Measurements from ENCODE around the gene NMU.
"Not testable (repeated sequence)": the region's sequence is repeated elsewhere in the genome, so short reads cannot be mapped to it uniquely, and the experiment has no call there.

The NMU gene

DNA sequence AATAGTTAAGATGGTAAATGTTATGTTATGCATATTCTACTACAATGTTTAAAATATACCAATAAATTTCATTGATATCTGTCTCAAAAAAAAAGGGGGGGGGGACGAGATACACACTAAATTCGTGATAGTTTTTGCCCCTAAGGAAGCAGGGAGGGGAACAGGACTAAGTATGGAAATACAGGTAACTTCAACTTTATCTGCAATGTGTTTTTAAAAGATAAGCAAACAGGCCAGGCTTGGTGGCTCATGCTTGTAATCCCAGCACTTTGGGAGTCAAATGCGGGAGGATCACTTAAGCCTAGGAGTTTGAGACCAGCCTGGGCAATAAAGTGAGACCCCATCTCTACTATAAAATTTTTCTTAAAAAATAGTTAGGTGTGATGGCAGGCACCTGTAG is 76.0 kb downstream of the NMU start:
- Histone ChIP-seq H3K4me3 (ENCODE audit: low read depth, low read length) (no peak overlapping the region), H3K27ac (ENCODE audit: extremely low read depth, low read depth, low read length) (no peak overlapping the region), H3K4me1 (ENCODE audit: control insufficient read depth, insufficient read depth, low read length) (no peaks in the 10 kb centered on the region), H3K36me3 (ENCODE audit: control insufficient read depth in 2 of 2, insufficient read depth in 1 of 2, low read length in 2 of 2) (no peaks in the 10 kb centered on the region), H3K9me3 (ENCODE audit: control insufficient read depth, insufficient read depth, low read depth, low read length) (no peaks in the 10 kb centered on the region)
- ChIA-PET CTCF (no interaction called here), POLR2A (no interaction called here)
- TF ChIP-seq, protein P1, sequence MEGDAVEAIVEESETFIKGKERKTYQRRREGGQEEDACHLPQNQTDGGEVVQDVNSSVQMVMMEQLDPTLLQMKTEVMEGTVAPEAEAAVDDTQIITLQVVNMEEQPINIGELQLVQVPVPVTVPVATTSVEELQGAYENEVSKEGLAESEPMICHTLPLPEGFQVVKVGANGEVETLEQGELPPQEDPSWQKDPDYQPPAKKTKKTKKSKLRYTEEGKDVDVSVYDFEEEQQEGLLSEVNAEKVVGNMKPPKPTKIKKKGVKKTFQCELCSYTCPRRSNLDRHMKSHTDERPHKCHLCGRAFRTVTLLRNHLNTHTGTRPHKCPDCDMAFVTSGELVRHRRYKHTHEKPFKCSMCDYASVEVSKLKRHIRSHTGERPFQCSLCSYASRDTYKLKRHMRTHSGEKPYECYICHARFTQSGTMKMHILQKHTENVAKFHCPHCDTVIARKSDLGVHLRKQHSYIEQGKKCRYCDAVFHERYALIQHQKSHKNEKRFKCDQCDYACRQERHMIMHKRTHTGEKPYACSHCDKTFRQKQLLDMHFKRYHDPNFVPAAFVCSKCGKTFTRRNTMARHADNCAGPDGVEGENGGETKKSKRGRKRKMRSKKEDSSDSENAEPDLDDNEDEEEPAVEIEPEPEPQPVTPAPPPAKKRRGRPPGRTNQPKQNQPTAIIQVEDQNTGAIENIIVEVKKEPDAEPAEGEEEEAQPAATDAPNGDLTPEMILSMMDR (tag by site-specific recombination; IDR thresholded peaks at IDR 0.05): no peak

DNA sequence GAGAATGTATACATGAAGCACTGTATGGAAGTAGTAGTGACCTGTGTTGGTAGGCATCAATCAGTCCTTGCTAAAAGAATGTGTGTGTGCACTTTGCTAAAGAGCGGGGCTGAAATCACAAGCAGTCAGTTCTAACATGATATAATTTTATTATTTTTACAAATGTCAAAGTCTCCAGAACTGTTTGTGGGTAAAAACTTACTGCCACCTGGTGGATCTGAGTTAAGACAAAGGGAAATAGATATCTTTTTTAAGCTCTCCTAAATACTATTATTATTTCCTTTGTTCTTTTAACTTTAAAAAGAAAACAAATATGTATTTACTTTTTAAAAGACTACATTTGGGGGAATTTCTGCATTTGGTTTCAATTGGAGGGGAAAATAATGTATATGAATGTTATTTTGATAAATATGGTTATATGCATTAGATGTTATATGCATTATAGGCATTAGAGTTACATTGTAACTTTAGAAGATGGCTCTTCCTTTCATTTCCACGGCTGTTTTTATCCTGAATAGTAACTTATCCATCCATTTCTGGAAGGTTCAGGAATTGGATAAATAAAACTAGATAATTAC is 81.6 kb downstream of the NMU start:
- POLR2A ChIA-PET: no interaction called here
- H3K4me3 ChIP-seq (ENCODE audit: low read depth, low read length): no peak overlapping the region

GRCh38 chr4:55553441-55554201 is 82.5 kb downstream of the NMU start:
- Histone ChIP-seq H3K9me3 (ENCODE audit: control insufficient read depth, insufficient read depth, low read depth, low read length) (no peaks in the 10 kb centered on the region), H3K36me3 (ENCODE audit: control insufficient read depth in 2 of 2, insufficient read depth in 1 of 2, low read length in 2 of 2) (no peaks in the 10 kb centered on the region), H3K27ac (ENCODE audit: extremely low read depth, low read depth, low read length) (no peak overlapping the region), H3K4me1 (ENCODE audit: control insufficient read depth, insufficient read depth, low read length) (no peaks in the 10 kb centered on the region), H3K4me3 (ENCODE audit: low read depth, low read length) (no peak overlapping the region)
- POLR2A ChIA-PET: no interaction called here
- TF ChIP-seq ZNF768 (tag by site-specific recombination; IDR thresholded peaks at IDR 0.05) (no peak), ZNF37A (tag by site-specific recombination; IDR thresholded peaks at IDR 0.05) (no peak), KLF8 (tag by site-specific recombination; IDR thresholded peaks at IDR 0.05) (no peak), SP2 (tag by site-specific recombination; IDR thresholded peaks at IDR 0.05) (no peak), OSR2 (tag by site-specific recombination; IDR thresholded peaks at IDR 0.05) (no peak), ZNF114 (tag by site-specific recombination; IDR thresholded peaks at IDR 0.05) (no peak), ZNF24 (tag by site-specific recombination; IDR thresholded peaks at IDR 0.05) (no peak), ZNF510 (tag by site-specific recombination; IDR thresholded peaks at IDR 0.05; ENCODE audit: insufficient replicate concordance) (no peak), ZNF311 (tag by site-specific recombination; IDR thresholded peaks at IDR 0.05; ENCODE audit: borderline replicate concordance) (no peak), ZSCAN16 (tag by site-specific recombination; IDR thresholded peaks at IDR 0.05) (no peak), ZNF449 (tag by site-specific recombination; IDR thresholded peaks at IDR 0.05) (no peak), ZFHX2 (tag by site-specific recombination; conservative IDR thresholded peaks at IDR 0.05) (no peak), FEZF1 (tag by site-specific recombination; IDR thresholded peaks at IDR 0.05) (no peak)
- TF ChIP-seq, protein P2, sequence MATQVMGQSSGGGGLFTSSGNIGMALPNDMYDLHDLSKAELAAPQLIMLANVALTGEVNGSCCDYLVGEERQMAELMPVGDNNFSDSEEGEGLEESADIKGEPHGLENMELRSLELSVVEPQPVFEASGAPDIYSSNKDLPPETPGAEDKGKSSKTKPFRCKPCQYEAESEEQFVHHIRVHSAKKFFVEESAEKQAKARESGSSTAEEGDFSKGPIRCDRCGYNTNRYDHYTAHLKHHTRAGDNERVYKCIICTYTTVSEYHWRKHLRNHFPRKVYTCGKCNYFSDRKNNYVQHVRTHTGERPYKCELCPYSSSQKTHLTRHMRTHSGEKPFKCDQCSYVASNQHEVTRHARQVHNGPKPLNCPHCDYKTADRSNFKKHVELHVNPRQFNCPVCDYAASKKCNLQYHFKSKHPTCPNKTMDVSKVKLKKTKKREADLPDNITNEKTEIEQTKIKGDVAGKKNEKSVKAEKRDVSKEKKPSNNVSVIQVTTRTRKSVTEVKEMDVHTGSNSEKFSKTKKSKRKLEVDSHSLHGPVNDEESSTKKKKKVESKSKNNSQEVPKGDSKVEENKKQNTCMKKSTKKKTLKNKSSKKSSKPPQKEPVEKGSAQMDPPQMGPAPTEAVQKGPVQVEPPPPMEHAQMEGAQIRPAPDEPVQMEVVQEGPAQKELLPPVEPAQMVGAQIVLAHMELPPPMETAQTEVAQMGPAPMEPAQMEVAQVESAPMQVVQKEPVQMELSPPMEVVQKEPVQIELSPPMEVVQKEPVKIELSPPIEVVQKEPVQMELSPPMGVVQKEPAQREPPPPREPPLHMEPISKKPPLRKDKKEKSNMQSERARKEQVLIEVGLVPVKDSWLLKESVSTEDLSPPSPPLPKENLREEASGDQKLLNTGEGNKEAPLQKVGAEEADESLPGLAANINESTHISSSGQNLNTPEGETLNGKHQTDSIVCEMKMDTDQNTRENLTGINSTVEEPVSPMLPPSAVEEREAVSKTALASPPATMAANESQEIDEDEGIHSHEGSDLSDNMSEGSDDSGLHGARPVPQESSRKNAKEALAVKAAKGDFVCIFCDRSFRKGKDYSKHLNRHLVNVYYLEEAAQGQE (tag by site-specific recombination; IDR thresholded peaks at IDR 0.05): no peak
- CTCF ChIA-PET: interaction anchor here (0.6 to 1.1 kb wide), 4 partner anchors 10 to 896 kb away, joined by 3 to 4 read pairs (median 4); no protein-coding TSS in a partner anchor

More for the DNA sequence above, 81.6 kb downstream of the NMU start:
- Histone ChIP-seq H3K27ac (ENCODE audit: extremely low read depth, low read depth, low read length) (no peak overlapping the region), H3K9me3 (ENCODE audit: control insufficient read depth, insufficient read depth, low read depth, low read length) (no peaks in the 10 kb centered on the region), H3K36me3 (ENCODE audit: control insufficient read depth in 2 of 2, insufficient read depth in 1 of 2, low read length in 2 of 2) (no peaks in the 10 kb centered on the region), H3K4me1 (ENCODE audit: control insufficient read depth, insufficient read depth, low read length) (no peaks in the 10 kb centered on the region)
- TF ChIP-seq ZNF654 (tag by site-specific recombination; IDR thresholded peaks at IDR 0.05; ENCODE audit: low read depth) (peak; percentile 42), ZNF704 (tag by site-specific recombination; IDR thresholded peaks at IDR 0.05) (no peak)
- CTCF ChIA-PET: interaction anchor here (1.0 kb wide), 1 partner anchor 12 kb away, joined by 6 read pairs; no protein-coding TSS in a partner anchor

GRCh38 chr4:55551964-55552363 is 84.1 kb downstream of the NMU start:
- POLR2A ChIA-PET; H3K36me3 ChIP-seq (ENCODE audit: control insufficient read depth in 2 of 2, insufficient read depth in 1 of 2, low read length in 2 of 2); CTCF ChIA-PET; H3K4me1 ChIP-seq (ENCODE audit: control insufficient read depth, insufficient read depth, low read length); H3K27ac ChIP-seq (ENCODE audit: extremely low read depth, low read depth, low read length); H3K9me3 ChIP-seq (ENCODE audit: control insufficient read depth, insufficient read depth, low read depth, low read length); H3K4me3 ChIP-seq (ENCODE audit: low read depth, low read length): not testable (repeated sequence)
